ENCODE measurements around the gene LIMCH1.

The LIMCH1 gene

GRCh38 chr4:41619161-41619560 is 81.2 kb downstream of the LIMCH1 start:
- no peak for TF ChIP-seq MAX (IDR thresholded peaks at IDR 0.05; ENCODE audit: low read depth, low read length)
- TF ChIP-seq POLR2A (IDR thresholded peaks at IDR 0.05; ENCODE audit: extremely low read depth, insufficient read length) = no peak
- no peak for TF ChIP-seq CTCF (IDR thresholded peaks at IDR 0.05; ENCODE audit: low read depth, low read length)
- no peak for TF ChIP-seq MYC (IDR thresholded peaks at IDR 0.05; ENCODE audit: low read depth, low read length)
- no peak overlapping the region for H3K4me3 ChIP-seq (ENCODE audit: low read depth, low read length)
- DNase-seq (ENCODE audit: low read depth) = no peak

GRCh38 chr4:41620594-41621256 is 82.8 kb downstream of the LIMCH1 start:
- DNase-seq (ENCODE audit: low read depth) = no peak
- no peak for TF ChIP-seq POLR2A (IDR thresholded peaks at IDR 0.05; ENCODE audit: extremely low read depth, insufficient read length)
- TF ChIP-seq CTCF (IDR thresholded peaks at IDR 0.05; ENCODE audit: low read depth, low read length) = no peak
- TF ChIP-seq MYC (IDR thresholded peaks at IDR 0.05; ENCODE audit: low read depth, low read length) = no peak
- no peak for TF ChIP-seq MAX (IDR thresholded peaks at IDR 0.05; ENCODE audit: low read depth, low read length)

GRCh38 chr4:41622787-41623186 is 84.8 kb downstream of the LIMCH1 start:
- no peak for TF ChIP-seq MAX (IDR thresholded peaks at IDR 0.05; ENCODE audit: low read depth, low read length)
- no peak for TF ChIP-seq POLR2A (IDR thresholded peaks at IDR 0.05; ENCODE audit: extremely low read depth, insufficient read length)
- no peak for TF ChIP-seq CTCF (IDR thresholded peaks at IDR 0.05; ENCODE audit: low read depth, low read length)
- TF ChIP-seq MYC (IDR thresholded peaks at IDR 0.05; ENCODE audit: low read depth, low read length) = no peak
- DNase-seq (ENCODE audit: low read depth) = no peak
- H3K4me3 ChIP-seq (ENCODE audit: low read depth, low read length) = no peak overlapping the region

More at GRCh38 chr4:41620594-41621256, 82.8 kb downstream of the LIMCH1 start:
- no peak overlapping the region for H3K4me3 ChIP-seq (ENCODE audit: low read depth, low read length)

GRCh38 chr4:41624765-41625164 is 86.8 kb downstream of the LIMCH1 start:
- no peak overlapping the region for H3K4me3 ChIP-seq (ENCODE audit: low read depth, low read length)
- DNase-seq (ENCODE audit: low read depth) = no peak
- no peak for TF ChIP-seq MYC (IDR thresholded peaks at IDR 0.05; ENCODE audit: low read depth, low read length)
- TF ChIP-seq POLR2A (IDR thresholded peaks at IDR 0.05; ENCODE audit: extremely low read depth, insufficient read length) = no peak
- TF ChIP-seq CTCF (IDR thresholded peaks at IDR 0.05; ENCODE audit: low read depth, low read length) = no peak
- TF ChIP-seq MAX (IDR thresholded peaks at IDR 0.05; ENCODE audit: low read depth, low read length) = no peak

- TF ChIP-seq CTCF (IDR thresholded peaks at IDR 0.05; ENCODE audit: low read depth, low read length) = no peak
- TF ChIP-seq POLR2A (IDR thresholded peaks at IDR 0.05; ENCODE audit: extremely low read depth, insufficient read length) = no peak
- no peak for TF ChIP-seq MYC (IDR thresholded peaks at IDR 0.05; ENCODE audit: low read depth, low read length)
- no peak for TF ChIP-seq MAX (IDR thresholded peaks at IDR 0.05; ENCODE audit: low read depth, low read length)
- no peak for DNase-seq (ENCODE audit: low read depth)
- no peak overlapping the region for H3K4me3 ChIP-seq (ENCODE audit: low read depth, low read length)
Observed at GRCh38 chr4:41625531-41625930, 87.6 kb downstream of the LIMCH1 start.

Data from NB4 (cell line).